RPMI7951 (cell line): ENCODE data around the gene LCMT1. TPM values are rescaled to one million over a fixed set of nuclear protein-coding genes. Genes with fewer than 3 reads are reported as not detected.
A peak's percentile ranks its signal among the peaks of the same experiment; 100 is the strongest.
"Not testable (repeated sequence)": the region's sequence is repeated elsewhere in the genome, so short reads cannot be mapped to it uniquely, and the experiment has no call there.

ENCODE experiments used
- DNase-seq: peaks from one replicate; pipeline ENCODE4 v3.0.0-alpha.2; 2012; ENCODE audit warnings: low read depth
- total RNA-seq: library from RNA; depleted of rRNA; stranded (reverse); fragments of >200 nt; shearing (Covaris generic); gene quantifications from 2 replicates; pipeline ENCODE4 v1.2.3, GENCODE V29; 2014; rRNA removed

LCMT1 gene
- 33.7 and 50.6 TPM in 2 replicates for total RNA-seq

GRCh38 chr16:25111403-25112166, at the start of gene LCMT1:
TSS of gene LCMT1 (plus strand) at chr16:25111742. CDS start at chr16:25111884, 142 bp downstream.
- DNase-seq = peak; percentile 96

DNA sequence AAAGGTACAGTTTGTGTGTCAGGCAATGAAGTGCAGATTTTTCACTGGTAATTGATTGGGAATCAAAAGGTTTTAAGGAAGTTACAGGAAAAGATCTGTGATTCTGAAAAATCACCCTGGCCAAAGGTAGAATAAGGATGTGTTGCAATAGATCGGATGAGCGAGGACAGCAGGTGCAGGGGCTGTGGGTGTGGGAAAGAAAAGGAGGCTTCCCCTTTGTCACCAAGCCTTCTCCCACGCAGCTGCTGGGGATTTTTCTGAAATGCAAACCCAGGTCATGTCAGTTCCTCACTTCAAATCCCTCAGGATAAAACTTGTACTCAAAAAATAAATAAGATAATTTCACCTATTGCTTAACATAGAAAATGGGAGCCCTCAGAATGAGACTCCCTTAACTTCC, 48.4 kb upstream of the LCMT1 start:
- DNase-seq = no peak

- peak; percentile 31 for DNase-seq
These were observed 47.7 kb upstream of the LCMT1 start for GRCh38 chr16:25063865-25064264.

- not testable (repeated sequence) for DNase-seq
These were observed 47.3 kb upstream of the LCMT1 start for GRCh38 chr16:25064281-25064680.

DNA sequence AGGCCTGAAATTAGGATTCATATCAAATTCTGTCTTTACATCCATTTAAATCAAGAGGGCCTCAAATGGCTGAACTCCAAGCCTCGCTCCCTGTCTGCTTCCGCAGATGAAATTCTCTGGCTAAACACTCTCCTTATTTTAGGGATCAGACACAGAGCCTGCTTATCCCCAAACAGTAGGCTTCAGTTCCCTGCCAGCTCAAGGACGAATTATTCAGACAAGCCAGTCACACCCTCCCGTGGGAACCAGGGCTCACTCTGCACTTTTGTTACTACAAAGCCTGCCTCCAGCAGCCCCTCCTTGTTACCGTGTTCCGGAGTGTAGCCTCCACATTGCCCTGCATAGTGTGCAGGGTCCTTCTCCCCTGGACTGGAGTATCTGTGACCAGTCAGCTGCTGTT, 46.6 kb upstream of the LCMT1 start:
- peak; percentile 39 for DNase-seq

- no peak for DNase-seq
These were observed 45.6 kb upstream of the LCMT1 start for GRCh38 chr16:25065899-25066298.

- DNase-seq = no peak
These were observed 45.2 kb upstream of the LCMT1 start for GRCh38 chr16:25066426-25066746.

- DNase-seq = peak; percentile 73
These were observed 44.6 kb upstream of the LCMT1 start for GRCh38 chr16:25066747-25067631.

- no peak for DNase-seq
These were observed 37.7 kb upstream of the LCMT1 start for GRCh38 chr16:25073854-25074253.

GRCh38 chr16:25078386-25078978, 33.1 kb upstream of the LCMT1 start:
- DNase-seq = no peak

DNA sequence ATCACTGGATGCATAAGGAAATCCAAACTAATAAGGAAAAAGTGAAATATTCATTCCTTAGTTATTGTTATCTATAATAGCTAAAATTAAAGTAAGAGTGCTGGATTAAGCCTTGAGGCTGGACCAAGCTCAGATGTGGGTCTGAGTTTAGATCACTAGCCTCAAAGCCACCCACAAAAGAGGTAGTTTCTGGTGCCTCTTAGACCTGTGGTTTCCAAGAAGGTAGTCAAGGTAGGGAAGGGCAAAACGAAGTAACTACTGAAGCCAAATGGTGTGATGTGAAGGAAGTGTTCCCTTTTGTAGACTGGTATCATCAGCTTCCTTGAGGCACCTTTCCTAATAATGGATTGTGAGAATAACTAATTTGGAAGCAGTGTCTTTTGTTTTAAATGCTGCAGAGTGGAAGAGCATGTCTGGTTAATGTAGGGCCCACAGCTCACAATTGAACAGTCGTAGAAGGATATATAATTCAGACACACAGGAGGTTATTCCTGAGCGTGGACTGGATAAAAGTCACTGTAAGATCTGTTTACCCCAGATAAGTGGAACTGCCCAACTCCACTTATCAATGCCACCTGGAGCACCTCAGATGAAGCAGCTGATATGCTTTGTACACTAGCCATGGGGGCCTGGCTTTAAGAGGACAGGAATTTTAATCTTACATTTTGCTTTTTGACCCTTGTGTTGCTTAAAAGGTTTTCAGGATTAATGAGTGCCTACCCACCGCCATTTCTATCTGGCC, 31.7 kb upstream of the LCMT1 start:
- no peak for DNase-seq

GRCh38 chr16:25080420-25081131, 31.0 kb upstream of the LCMT1 start:
- DNase-seq = no peak

- DNase-seq = no peak
These were observed 29.8 kb upstream of the LCMT1 start for GRCh38 chr16:25081702-25082101.

GRCh38 chr16:25083065-25083464, 28.5 kb upstream of the LCMT1 start:
- no peak for DNase-seq

DNA sequence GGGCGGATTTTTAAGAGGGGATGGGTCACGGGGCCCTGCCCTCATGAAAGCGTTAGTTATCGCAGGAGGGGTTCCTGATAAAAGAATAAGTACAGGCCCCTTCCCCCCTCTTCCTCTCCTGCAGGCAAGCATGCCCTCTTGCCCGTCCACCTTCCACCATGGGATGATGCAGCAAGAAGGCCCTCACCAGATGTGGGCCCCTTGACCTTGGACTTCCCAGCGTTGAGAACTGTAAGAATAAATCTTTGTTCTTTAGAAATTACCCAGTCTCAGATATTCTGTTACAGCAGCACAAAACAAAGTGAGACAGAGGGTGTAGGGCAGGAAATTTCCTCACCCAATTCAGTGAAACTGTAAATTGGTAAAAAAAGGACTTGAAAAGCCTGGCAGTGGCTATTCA, 27.8 kb upstream of the LCMT1 start:
- DNase-seq = no peak

- no peak for DNase-seq
These were observed 26.7 kb upstream of the LCMT1 start for GRCh38 chr16:25084797-25085196.

DNA sequence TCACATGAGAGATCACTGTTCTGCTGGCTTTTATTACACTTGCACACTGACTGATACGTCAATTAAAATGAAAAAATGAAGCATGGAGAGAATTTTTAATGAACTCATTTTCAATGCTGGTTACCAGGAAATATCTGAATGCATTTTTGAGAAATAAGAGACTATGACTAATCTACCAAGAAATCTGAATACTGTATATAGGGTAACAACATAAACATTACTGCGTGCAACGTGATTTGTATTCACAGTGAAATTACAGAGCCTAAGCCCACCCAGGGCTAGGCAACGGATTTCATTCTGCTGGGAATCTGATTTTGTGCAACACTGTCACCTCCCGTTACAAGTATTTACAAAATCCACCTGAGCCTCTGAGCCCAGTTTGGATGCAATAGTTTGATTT, 23.8 kb upstream of the LCMT1 start:
- DNase-seq = no peak

- DNase-seq = no peak
These were observed 22.2 kb upstream of the LCMT1 start for GRCh38 chr16:25089351-25089750.

DNA sequence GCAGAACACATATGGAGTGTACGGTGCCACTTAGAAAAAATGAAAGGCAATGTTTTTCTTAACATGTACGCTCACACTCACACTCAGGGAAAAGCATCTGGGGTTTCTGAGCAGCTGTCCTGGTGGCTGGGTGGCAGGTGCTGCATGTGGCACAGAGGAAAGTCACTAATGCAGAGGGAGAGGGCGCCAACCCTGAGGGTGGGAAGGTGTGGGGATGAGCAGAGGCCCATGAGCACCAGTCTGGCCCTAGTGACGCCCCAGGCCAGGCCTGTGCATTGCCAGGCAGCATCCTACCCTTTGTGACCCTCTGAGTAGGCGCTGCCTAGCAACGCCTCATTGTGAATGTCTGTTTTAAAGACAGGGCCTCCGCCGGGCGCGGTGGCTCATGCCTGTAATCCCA, 19.1 kb upstream of the LCMT1 start:
- no peak for DNase-seq

DNA sequence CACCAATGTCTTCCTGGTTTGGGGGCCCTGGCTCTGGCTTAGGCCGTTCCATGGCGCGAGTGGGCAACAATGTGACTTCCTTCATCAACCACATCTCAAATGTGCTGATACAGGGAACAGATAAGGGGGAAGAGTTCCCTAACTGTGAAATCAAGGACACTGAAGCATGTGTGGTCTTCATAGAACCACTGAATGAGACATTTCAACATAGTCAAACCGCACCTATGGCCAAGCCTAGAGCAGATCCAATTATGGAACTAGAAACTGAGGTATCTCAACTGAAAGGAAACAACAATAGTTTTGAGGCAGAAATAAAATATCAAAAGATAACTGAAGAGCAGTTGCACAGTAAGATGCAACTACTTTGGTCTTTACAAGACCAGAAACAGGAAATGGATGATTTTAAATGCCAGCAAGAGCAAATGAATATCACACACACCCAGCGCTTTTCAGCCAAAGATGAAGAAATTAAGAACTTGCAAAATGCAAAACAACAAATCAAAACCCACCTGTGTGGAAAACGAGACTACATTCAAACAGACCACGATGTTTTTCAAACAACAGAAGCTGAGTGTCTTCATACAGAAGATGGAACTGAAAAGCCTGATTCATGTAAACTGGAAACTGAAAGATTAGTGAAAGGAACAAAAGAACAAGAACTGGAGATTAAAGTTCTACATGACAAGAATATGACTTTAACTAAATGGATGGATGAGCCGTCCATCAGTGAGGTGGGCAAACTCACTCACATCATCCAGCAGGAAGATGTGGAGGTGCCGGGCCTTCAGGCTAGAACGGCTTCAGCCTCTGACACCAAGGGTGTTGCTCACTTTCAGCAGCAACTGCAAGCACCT, 18.1 kb upstream of the LCMT1 start:
- no peak for DNase-seq
